CD4-positive, alpha-beta T cell treated with Interleukin-4 for 1 hour (primary cell): ENCODE results near the gene RAD51B.
A peak's percentile ranks its signal among the peaks of the same experiment; 100 is the strongest.
"Not testable (repeated sequence)": the region's sequence is repeated elsewhere in the genome, so short reads cannot be mapped to it uniquely, and the experiment has no call there.

ENCODE experiments used
- DNase-seq, 2 donors: peaks; one replicate each; pipeline ENCODE4 v3.0.0-alpha.2; 2020 to 2022

Gene RAD51B

GRCh38 chr14:68283378-68284123 is 464.0 kb downstream of the RAD51B start:
- peak; percentile 70 to 79 for DNase-seq

GRCh38 chr14:68284333-68284732 is 464.8 kb downstream of the RAD51B start:
- DNase-seq, result no peak

GRCh38 chr14:68284834-68285233 is 465.3 kb downstream of the RAD51B start:
- DNase-seq, result no peak

- peak; percentile 76 to 78 for DNase-seq
Measured at GRCh38 chr14:68285421-68286179, 466.0 kb downstream of the RAD51B start.

GRCh38 chr14:68286667-68287066 is 467.1 kb downstream of the RAD51B start:
- no peak for DNase-seq

GRCh38 chr14:68289452-68289851 is 469.9 kb downstream of the RAD51B start:
- not testable (repeated sequence) for DNase-seq

GRCh38 chr14:68291820-68292219 is 472.2 kb downstream of the RAD51B start:
- no peak for DNase-seq

- DNase-seq, result no peak
Measured at GRCh38 chr14:68292441-68293215, 473.0 kb downstream of the RAD51B start.

- peak in 1 of 2 donors; percentile 37 for DNase-seq
Measured at GRCh38 chr14:68293404-68293803, 473.8 kb downstream of the RAD51B start.

- DNase-seq, result no peak
Measured at GRCh38 chr14:68295316-68295816, 475.8 kb downstream of the RAD51B start.

GRCh38 chr14:68297039-68297438 is 477.5 kb downstream of the RAD51B start:
- DNase-seq, result no peak

GRCh38 chr14:68297876-68298468 is 478.4 kb downstream of the RAD51B start:
- DNase-seq, result no peak

GRCh38 chr14:68300608-68301007 is 481.0 kb downstream of the RAD51B start:
- DNase-seq, result no peak

- DNase-seq, result no peak
Measured at GRCh38 chr14:68301219-68301618, 481.6 kb downstream of the RAD51B start.

- not testable (repeated sequence) for DNase-seq
Measured at GRCh38 chr14:68302938-68303337, 483.4 kb downstream of the RAD51B start.

GRCh38 chr14:68305738-68306137 is 486.2 kb downstream of the RAD51B start:
- no peak for DNase-seq

GRCh38 chr14:68306265-68306933 is 486.8 kb downstream of the RAD51B start:
- DNase-seq, result no peak

GRCh38 chr14:68306934-68307789 is 487.6 kb downstream of the RAD51B start:
- DNase-seq, result no peak

GRCh38 chr14:68307790-68308168 is 488.2 kb downstream of the RAD51B start:
- no peak for DNase-seq

- DNase-seq, result no peak
Measured at GRCh38 chr14:68308726-68309520, 489.3 kb downstream of the RAD51B start.
